Loucy (cell line): ENCODE measurements around the gene SETBP1.

Source experiments
- H2AFZ ChIP-seq: fragments of 200-600 bp; sonication (generic); 2 replicates; pipeline ENCODE4 v1.6.0; 2016; ENCODE audit warnings: antibody characterized with exemption, mild to moderate bottlenecking, low read length, moderate library complexity
- H3F3A ChIP-seq: fragments of 200-600 bp; 2 replicates; pipeline ENCODE4 v1.6.0; 2016; ENCODE audit warnings: antibody characterized with exemption, low read depth, mild to moderate bottlenecking
- H3K27me3 ChIP-seq: fragments of 200-600 bp; sonication (generic); 2 replicates; pipeline ENCODE4 v1.6.1; 2014; ENCODE audit warnings: low read length, mild to moderate bottlenecking; ENCODE audit not compliant: insufficient read depth, poor library complexity, severe bottlenecking
- H3K36me3 ChIP-seq: fragments of 200-600 bp; sonication (generic); 2 replicates; pipeline ENCODE4 v1.6.1; 2016; ENCODE audit warnings: low read length; ENCODE audit not compliant: insufficient read depth
- H3K4me1 ChIP-seq: fragments of 200-600 bp; sonication (generic); 2 replicates; pipeline ENCODE4 v1.5.1; 2014; ENCODE audit warnings: low read length, mild to moderate bottlenecking; ENCODE audit not compliant: insufficient read depth, poor library complexity, severe bottlenecking
- H3K4me2 ChIP-seq: fragments of 200-600 bp; sonication (generic); 2 replicates; pipeline ENCODE4 v1.6.0; 2014; ENCODE audit warnings: antibody characterized with exemption, low read length, low read depth, mild to moderate bottlenecking; ENCODE audit not compliant: poor library complexity, severe bottlenecking
- H3K4me3 ChIP-seq: fragments of 200-600 bp; sonication (generic); 2 replicates; pipeline ENCODE4 v1.5.1; 2014; ENCODE audit warnings: low read length, mild to moderate bottlenecking, mixed read lengths; ENCODE audit not compliant: poor library complexity, severe bottlenecking
- H3K79me2 ChIP-seq: fragments of 200-600 bp; sonication (generic); 2 replicates; pipeline ENCODE4 v1.6.1; 2014; ENCODE audit warnings: low read length; ENCODE audit not compliant: insufficient read depth
- H3K9ac ChIP-seq: fragments of 200-600 bp; sonication (generic); 2 replicates; pipeline ENCODE4 v1.6.0; 2014; ENCODE audit warnings: mild to moderate bottlenecking, low read depth, low read length, moderate library complexity; ENCODE audit not compliant: poor library complexity, severe bottlenecking
- H3K9me2 ChIP-seq: fragments of 200-600 bp; sonication (generic); replicated peaks from 2 replicates; pipeline ENCODE4 v1.6.1; 2016; ENCODE audit warnings: low read depth, low read length, mixed read lengths
- H3K9me3 ChIP-seq: fragments of 200-600 bp; sonication (generic); 2 replicates; pipeline ENCODE4 v1.6.1; 2014; ENCODE audit warnings: mild to moderate bottlenecking, antibody characterized with exemption, low read length, low read depth; ENCODE audit not compliant: insufficient read depth
- H4K20me1 ChIP-seq: fragments of 200-600 bp; sonication (generic); 2 replicates; pipeline ENCODE4 v1.6.0; 2014; ENCODE audit warnings: antibody characterized with exemption, low read length, mild to moderate bottlenecking; ENCODE audit not compliant: insufficient read depth, poor library complexity, severe bottlenecking
- EZH2phosphoT487 ChIP-seq: fragments of 200-600 bp; IDR thresholded peaks from 2 replicates; pipeline ENCODE4 v1.6.1; 2018; ENCODE audit warnings: antibody characterized with exemption, mild to moderate bottlenecking, moderate library complexity, borderline replicate concordance
- TF ChIP-seq, protein P1 (sequence below): fragments of 200-600 bp; sonication (generic); conservative IDR thresholded peaks from 2 replicates; pipeline ENCODE4 v1.5.1; 2014; ENCODE audit warnings: mild to moderate bottlenecking, antibody characterized with exemption, low read length

SETBP1 gene

DNA sequence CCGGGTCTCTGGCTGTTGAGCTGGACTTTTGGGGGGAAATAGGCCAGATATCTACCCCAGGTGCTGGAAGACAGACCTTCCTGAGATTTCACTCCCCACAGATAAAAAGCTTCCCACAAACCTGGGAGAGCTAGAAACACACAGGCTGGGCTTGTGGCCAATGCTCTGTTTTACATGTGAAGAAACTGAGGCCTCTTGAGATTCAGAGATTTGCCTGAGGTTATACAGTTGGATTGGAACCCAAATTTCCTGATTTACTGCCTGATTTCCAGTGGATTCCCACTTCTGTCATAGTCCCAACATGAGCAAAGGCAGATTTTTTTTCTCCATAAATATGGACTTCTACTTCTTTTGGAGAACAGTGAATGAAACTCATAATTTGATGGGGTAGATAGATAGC, 360.2 kb downstream of the SETBP1 start:
- H3K36me3 ChIP-seq = peaks cover 25% of the 10 kb centered on the region; the same call in 1 of the 2 replicates
- TF ChIP-seq, protein P1, sequence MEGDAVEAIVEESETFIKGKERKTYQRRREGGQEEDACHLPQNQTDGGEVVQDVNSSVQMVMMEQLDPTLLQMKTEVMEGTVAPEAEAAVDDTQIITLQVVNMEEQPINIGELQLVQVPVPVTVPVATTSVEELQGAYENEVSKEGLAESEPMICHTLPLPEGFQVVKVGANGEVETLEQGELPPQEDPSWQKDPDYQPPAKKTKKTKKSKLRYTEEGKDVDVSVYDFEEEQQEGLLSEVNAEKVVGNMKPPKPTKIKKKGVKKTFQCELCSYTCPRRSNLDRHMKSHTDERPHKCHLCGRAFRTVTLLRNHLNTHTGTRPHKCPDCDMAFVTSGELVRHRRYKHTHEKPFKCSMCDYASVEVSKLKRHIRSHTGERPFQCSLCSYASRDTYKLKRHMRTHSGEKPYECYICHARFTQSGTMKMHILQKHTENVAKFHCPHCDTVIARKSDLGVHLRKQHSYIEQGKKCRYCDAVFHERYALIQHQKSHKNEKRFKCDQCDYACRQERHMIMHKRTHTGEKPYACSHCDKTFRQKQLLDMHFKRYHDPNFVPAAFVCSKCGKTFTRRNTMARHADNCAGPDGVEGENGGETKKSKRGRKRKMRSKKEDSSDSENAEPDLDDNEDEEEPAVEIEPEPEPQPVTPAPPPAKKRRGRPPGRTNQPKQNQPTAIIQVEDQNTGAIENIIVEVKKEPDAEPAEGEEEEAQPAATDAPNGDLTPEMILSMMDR = no peak
- no peaks in the 10 kb centered on the region for H4K20me1 ChIP-seq
- H3K4me3 ChIP-seq = no peak overlapping the region
- no peak overlapping the region for H3K9ac ChIP-seq
- H3K9me3 ChIP-seq = no peaks in the 10 kb centered on the region
- no peaks in the 10 kb centered on the region for H3F3A ChIP-seq
- no peaks in the 10 kb centered on the region for H3K4me1 ChIP-seq
- H3K4me2 ChIP-seq = no peak overlapping the region
- H3K27me3 ChIP-seq = no peaks in the 10 kb centered on the region
- no peaks in the 10 kb centered on the region for H3K9me2 ChIP-seq
- H2AFZ ChIP-seq = no peak overlapping the region
- no peaks in the 10 kb centered on the region for H3K79me2 ChIP-seq

DNA sequence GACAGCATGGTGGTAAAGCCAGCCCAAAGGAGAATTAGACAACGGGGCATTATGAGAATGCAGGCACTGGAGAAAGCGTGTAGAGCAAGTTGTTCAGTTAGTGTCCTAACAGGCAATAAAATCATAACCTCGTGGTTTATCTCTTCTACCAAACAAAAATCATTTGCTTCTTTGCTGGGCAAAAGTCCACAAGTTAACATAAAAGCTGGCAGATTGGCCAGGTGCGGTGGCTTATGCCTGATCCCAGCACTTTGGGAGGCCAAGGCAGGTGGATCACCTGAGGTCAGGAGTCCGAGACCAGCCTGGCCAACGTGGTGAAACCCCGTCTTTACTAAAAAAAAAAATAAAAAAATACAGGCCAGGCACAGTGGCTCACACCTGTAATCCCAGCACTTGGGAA, 364.1 kb downstream of the SETBP1 start:
- H3K36me3 ChIP-seq = peaks cover 16% of the 10 kb centered on the region; the same call in 1 of the 2 replicates
- no peak overlapping the region for H3K9ac ChIP-seq
- H2AFZ ChIP-seq = no peak overlapping the region
- no peak for TF ChIP-seq EZH2phosphoT487
- no peaks in the 10 kb centered on the region for H3K9me2 ChIP-seq
- H3K4me3 ChIP-seq = no peak overlapping the region
- no peaks in the 10 kb centered on the region for H3K79me2 ChIP-seq
- no peaks in the 10 kb centered on the region for H3K27me3 ChIP-seq
- no peaks in the 10 kb centered on the region for H3K9me3 ChIP-seq
- H3F3A ChIP-seq = no peaks in the 10 kb centered on the region
- no peaks in the 10 kb centered on the region for H3K4me1 ChIP-seq
- no peak overlapping the region for H3K4me2 ChIP-seq
- H4K20me1 ChIP-seq = no peaks in the 10 kb centered on the region

DNA sequence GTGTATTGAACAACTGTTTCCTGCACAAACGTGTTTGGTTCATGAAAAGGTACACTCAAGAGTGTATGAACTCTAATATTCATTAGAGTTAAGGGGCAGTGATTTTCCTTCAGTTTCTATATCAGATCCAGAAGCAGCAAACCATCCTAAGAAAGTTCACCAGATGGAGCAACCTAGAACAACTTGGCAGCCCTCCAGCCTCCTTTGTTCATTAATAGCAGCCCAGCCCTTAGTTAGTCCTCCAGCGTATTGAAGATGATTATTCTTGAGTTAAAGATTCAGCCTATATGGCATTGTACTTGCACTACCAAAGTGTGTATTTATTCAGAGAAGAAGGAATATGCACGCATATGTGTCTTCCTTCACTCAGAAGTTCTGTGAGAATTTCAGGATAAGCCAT, 365.5 kb downstream of the SETBP1 start:
- TF ChIP-seq EZH2phosphoT487 = no peak
- TF ChIP-seq, protein P1 = no peak
- Histone ChIP-seq H3K9ac (no peak overlapping the region), H2AFZ (no peak overlapping the region), H4K20me1 (no peaks in the 10 kb centered on the region), H3K9me3 (no peaks in the 10 kb centered on the region), H3K9me2 (no peaks in the 10 kb centered on the region), H3K4me2 (no peak overlapping the region), H3K27me3 (no peaks in the 10 kb centered on the region), H3K4me3 (no peak overlapping the region), H3F3A (no peaks in the 10 kb centered on the region), H3K79me2 (no peaks in the 10 kb centered on the region), H3K36me3 (0 out of 2 replicates have a peak, but pooled peaks cover 4% of the 10 kb centered on the region), H3K4me1 (no peaks in the 10 kb centered on the region)

DNA sequence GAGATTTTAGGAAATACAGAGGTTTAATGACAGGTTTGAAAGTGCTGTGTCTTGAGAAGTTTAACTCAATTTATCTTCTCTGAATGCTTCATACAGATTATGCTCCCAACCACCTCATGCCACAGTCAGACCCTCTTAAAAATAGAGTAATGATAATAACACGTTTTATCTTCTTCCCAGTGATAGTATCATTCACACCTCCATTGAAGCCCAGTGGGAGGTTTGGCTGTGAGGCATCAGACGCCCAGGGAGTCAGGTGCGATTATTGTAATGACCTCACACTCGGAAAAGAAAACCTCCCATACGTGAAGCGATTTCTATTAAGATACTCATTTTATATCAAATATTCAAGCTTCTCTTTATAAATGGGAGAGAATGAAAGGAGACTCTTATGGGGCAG, 366.3 kb downstream of the SETBP1 start:
- Histone ChIP-seq H3K4me1 (no peaks in the 10 kb centered on the region), H3F3A (no peaks in the 10 kb centered on the region), H3K9me2 (no peaks in the 10 kb centered on the region), H2AFZ (no peak overlapping the region), H3K27me3 (no peaks in the 10 kb centered on the region), H3K9me3 (no peaks in the 10 kb centered on the region), H4K20me1 (no peaks in the 10 kb centered on the region), H3K36me3 (0 out of 2 replicates have a peak, but pooled peaks cover 4% of the 10 kb centered on the region), H3K4me2 (no peak overlapping the region), H3K79me2 (no peaks in the 10 kb centered on the region), H3K9ac (no peak overlapping the region), H3K4me3 (no peak overlapping the region)
- TF ChIP-seq, protein P1 = no peak
- TF ChIP-seq EZH2phosphoT487 = no peak
